HG02852 (cell line): ENCODE measurements around the gene CCDC34.

Source experiments
- ATAC-seq: cut with Tn5 transposase; IDR thresholded peaks from one replicate; pipeline ENCODE4 v1.9.1; 2021; ENCODE audit warnings: mild to moderate bottlenecking, moderate library complexity; ENCODE audit not compliant: unreplicated experiment

Gene CCDC34

DNA sequence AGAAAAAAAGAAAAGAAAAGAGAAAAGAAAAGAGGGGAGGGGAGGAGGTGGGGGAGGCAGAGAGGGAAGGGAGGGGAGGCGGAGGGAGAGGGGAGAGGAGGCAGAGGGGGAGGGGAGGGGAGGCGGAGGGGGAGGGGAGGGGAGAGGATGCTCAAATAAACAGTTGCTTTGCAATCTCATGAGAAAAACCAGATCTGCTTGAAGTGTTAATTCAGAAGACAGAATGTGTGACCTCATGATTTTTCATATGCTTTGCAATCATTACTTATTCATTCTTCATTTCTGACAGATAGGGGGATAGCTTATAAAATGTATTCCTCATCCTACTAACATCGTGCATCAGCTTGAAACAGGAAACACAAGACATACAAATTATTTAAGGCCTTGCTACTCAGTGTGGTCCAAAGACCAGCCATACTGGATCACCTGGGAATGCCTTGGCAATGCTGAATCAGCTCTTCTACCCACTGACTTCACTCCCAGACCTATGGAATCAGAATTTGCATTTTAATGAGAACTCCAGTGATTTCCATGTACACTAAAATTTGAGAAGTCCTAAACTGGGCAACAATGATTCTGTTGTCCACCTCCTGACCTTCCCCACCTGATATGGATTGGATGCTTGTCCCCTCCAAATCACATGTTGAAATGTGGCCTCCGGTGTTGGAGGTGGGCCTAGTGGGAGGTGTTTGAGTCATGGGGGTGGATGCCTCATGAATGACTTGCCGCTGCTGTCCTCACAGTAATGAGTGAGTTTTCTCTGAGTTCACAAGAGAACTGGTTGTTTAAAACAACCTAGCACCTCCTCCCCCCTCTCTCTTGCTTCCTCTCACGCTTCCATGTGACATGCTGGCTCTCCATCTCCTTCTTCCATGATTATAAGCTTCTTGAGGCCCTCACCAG lies 69.2 kb downstream of the CCDC34 start:
- ATAC-seq: no peak

DNA sequence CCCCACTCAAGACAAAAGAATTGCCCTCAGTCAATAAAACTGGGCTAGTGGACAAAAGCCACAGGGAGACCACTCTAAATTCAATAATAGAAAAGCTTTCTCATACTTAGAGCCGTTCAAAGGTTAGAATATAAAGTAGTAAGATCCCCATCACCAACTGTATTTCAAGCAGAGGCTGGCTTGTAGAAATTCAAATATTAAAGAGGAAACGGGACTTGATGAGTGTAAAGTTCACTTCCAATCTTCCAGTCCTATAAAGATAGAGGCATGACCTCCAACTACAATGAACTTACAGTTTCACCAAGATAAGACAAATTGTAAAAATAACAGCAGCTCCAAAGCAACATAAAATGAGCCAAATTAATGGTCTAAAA lies 70.4 kb downstream of the CCDC34 start:
- ATAC-seq: no peak

- no peak for ATAC-seq
These were observed 70.9 kb downstream of the CCDC34 start for GRCh38 chr11:27291954-27292636.

GRCh38 chr11:27291302-27291889 lies 71.6 kb downstream of the CCDC34 start:
- no peak for ATAC-seq

GRCh38 chr11:27290261-27291050 lies 72.6 kb downstream of the CCDC34 start:
- no peak for ATAC-seq
